AG04450 (cell line): ENCODE results near the gene ANKS1B. TPM values are rescaled to one million over a fixed set of nuclear protein-coding genes. Genes with fewer than 3 reads are reported as not detected.
A peak's percentile ranks its signal among the peaks of the same experiment; 100 is the strongest.
"Not testable (repeated sequence)": the region's sequence is repeated elsewhere in the genome, so short reads cannot be mapped to it uniquely, and the experiment has no call there.

Experiments used
- CTCF ChIA-PET: fragments of 300-600, 350-600 bp; formaldehyde crosslinking; extraction: SDS; loops from one replicate; lab custom pipeline; 2022; ENCODE audit warnings: antibody characterized with exemption, inconsistent platforms; lab: Charles Lee
- POLR2A ChIA-PET: fragments of 350-600 bp; formaldehyde crosslinking; extraction: SDS; loops from one replicate; lab custom pipeline; 2021; ENCODE audit warnings: antibody characterized with exemption, inconsistent platforms; lab: Yijun Ruan, JAX
- DNase-seq: peaks from one replicate; pipeline ENCODE4 v3.0.0-alpha.2; 2011; ENCODE audit warnings: low read depth, low spot score
- H3K27ac ChIP-seq: one replicate; pipeline ENCODE4 v1.5.1; 2012; ENCODE audit warnings: low read depth, low read length, control low read depth
- H3K27me3 ChIP-seq: one replicate; pipeline ENCODE4 v1.6.0; 2012; ENCODE audit warnings: low read length; ENCODE audit not compliant: control insufficient read depth, insufficient read depth
- H3K4me3 ChIP-seq: 2 replicates; pipeline ENCODE4 v1.5.1; 2011; ENCODE audit warnings: mild to moderate bottlenecking, low read depth, low read length, control low read depth
- H3K9me3 ChIP-seq: 2 replicates; pipeline ENCODE4 v1.5.1; 2012; ENCODE audit warnings: low read length; ENCODE audit not compliant: control insufficient read depth, insufficient read depth
- CTCF ChIP-seq: IDR thresholded peaks from 2 replicates; pipeline ENCODE4 v1.5.1; 2011; ENCODE audit warnings: low read depth, low read length, control low read depth, inconsistent platforms
- polyA plus RNA-seq: library from polyadenylated mRNA; depleted of rRNA; stranded (reverse); fragments of >200 nt; gene quantifications from 2 replicates; pipeline ENCODE4 v1.2.3, GENCODE V29; 2011

ANKS1B gene
- polyA plus RNA-seq, 1 experiment: 0.22 TPM

- H3K4me3 ChIP-seq, DNase-seq, POLR2A ChIA-PET, H3K27ac ChIP-seq, CTCF ChIA-PET, H3K27me3 ChIP-seq, H3K9me3 ChIP-seq: not testable (repeated sequence)
- TF ChIP-seq CTCF: peak; percentile 13; the same call in 1 of the 2 replicates
Observed at GRCh38 chr12:98755855-98756254, 1228.9 kb downstream of the ANKS1B start.

DNA sequence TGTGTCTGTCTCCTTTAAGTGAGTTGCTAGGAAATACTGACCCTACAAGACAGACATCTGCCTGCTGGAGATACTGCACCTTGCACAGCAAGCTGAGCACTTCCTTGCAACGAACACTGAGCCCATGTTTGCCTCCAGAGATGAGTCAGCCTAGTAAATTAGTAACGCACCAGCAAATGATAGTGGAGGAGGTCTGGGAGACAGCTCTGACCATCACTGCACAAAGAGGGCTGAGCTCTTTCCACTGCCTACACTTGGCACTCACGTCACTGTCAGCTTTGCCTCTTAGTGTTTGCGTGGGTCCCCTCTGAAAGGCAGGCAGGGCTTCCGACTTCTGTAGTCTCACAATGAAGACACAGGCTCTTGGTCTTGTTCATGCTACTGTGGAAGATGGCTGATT is 1230.6 kb downstream of the ANKS1B start:
- no peak overlapping the region for H3K27ac ChIP-seq
- no peaks in the 10 kb centered on the region for H3K9me3 ChIP-seq
- no peak for TF ChIP-seq CTCF
- peaks cover 2% of the 10 kb centered on the region for H3K27me3 ChIP-seq
- ChIA-PET POLR2A (no interaction called here), CTCF (no interaction called here)
- peak; percentile 20 for DNase-seq
- no peak overlapping the region for H3K4me3 ChIP-seq

DNA sequence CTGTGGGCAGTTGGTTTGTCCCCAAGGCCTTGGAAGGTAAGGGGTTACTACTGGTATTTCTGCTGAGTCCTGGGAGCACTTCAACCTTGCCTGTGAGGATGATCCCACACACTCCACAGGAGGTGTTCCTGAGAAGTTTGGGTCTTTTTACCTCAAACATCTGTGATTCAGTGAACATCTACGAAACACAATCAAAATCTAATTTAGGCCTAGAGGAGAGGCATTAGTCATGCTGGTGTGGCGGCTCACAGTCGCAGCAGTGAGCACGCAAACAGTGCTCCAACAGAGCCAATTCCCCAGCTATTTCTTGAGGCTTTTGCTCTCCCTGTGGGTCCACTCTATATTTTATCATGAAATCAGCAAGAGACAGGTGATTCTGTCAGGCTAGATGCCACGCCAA is 1232.0 kb downstream of the ANKS1B start:
- no peak for DNase-seq
- peaks cover 2% of the 10 kb centered on the region for H3K27me3 ChIP-seq
- no peak for TF ChIP-seq CTCF
- H3K9me3 ChIP-seq: no peaks in the 10 kb centered on the region
- ChIA-PET POLR2A (no interaction called here), CTCF (interaction anchor here (1.1 to 1.7 kb wide), 2 partner anchors 53 to 246 kb away, joined by 3 to 5 read pairs; no protein-coding TSS in a partner anchor)
- no peak overlapping the region for H3K4me3 ChIP-seq
- peak overlapping the region; percentile 47 for H3K27ac ChIP-seq

- DNase-seq: no peak
- Histone ChIP-seq H3K4me3 (no peak overlapping the region), H3K27me3 (peaks cover 2% of the 10 kb centered on the region), H3K27ac (no peak overlapping the region), H3K9me3 (no peaks in the 10 kb centered on the region)
- no peak for TF ChIP-seq CTCF
- POLR2A ChIA-PET: no interaction called here
- CTCF ChIA-PET: interaction anchor here (1.7 kb wide), 1 partner anchor 247 kb away, joined by 5 read pairs; no protein-coding TSS in a partner anchor
Observed at GRCh38 chr12:98751580-98752115, 1233.1 kb downstream of the ANKS1B start.

- Histone ChIP-seq H3K27ac (no peak overlapping the region), H3K4me3 (no peak overlapping the region), H3K27me3 (peaks cover 2% of the 10 kb centered on the region), H3K9me3 (no peaks in the 10 kb centered on the region; the same call in 1 of the 2 replicates)
- DNase-seq: no peak
- ChIA-PET POLR2A (no interaction called here), CTCF (interaction anchor here (0.8 kb wide), 1 partner anchor 153 kb away, joined by 3 read pairs; no protein-coding TSS in a partner anchor)
- no peak for TF ChIP-seq CTCF
Observed at GRCh38 chr12:98750511-98750910, 1234.2 kb downstream of the ANKS1B start.
